HUDEP-2 (cell line): ENCODE data around the gene SELENOP.
A peak's percentile ranks its signal among the peaks of the same experiment; 100 is the strongest.
"Not testable (repeated sequence)": the region's sequence is repeated elsewhere in the genome, so short reads cannot be mapped to it uniquely, and the experiment has no call there.

ENCODE experiments used
- DNase-seq, 76 experiments: peaks; one replicate each; lab custom pipeline; 2025; ENCODE audit not compliant: unreplicated experiment in 76 of 76; lab: John Stamatoyannopoulos, UW

SELENOP gene

GRCh38 chr5:42811591-42812446, at the start of gene SELENOP:
Gene SELENOP (minus strand): TSS chr5:42811892. CDS start chr5:42808353, 3,539 bp downstream.
- peak in 1 of 76 experiments; percentile 4 for DNase-seq

GRCh38 chr5:42858687-42859086, 47.0 kb upstream of the SELENOP start:
- no peak for DNase-seq

GRCh38 chr5:42858031-42858643, 46.4 kb upstream of the SELENOP start:
- DNase-seq = no peak

GRCh38 chr5:42855811-42856210, 44.1 kb upstream of the SELENOP start:
- no peak for DNase-seq

GRCh38 chr5:42855386-42855785, 43.7 kb upstream of the SELENOP start:
- DNase-seq = no peak

GRCh38 chr5:42854795-42855194, 43.1 kb upstream of the SELENOP start:
- no peak for DNase-seq

GRCh38 chr5:42852826-42853225, 41.1 kb upstream of the SELENOP start:
- no peak for DNase-seq

GRCh38 chr5:42851481-42851880, 39.8 kb upstream of the SELENOP start:
- DNase-seq = no peak

GRCh38 chr5:42848545-42848944, 36.9 kb upstream of the SELENOP start:
- no peak for DNase-seq

- DNase-seq = not testable (repeated sequence)
Observed at GRCh38 chr5:42844408-42844807, 32.7 kb upstream of the SELENOP start.

- no peak for DNase-seq
Observed at GRCh38 chr5:42843675-42844292, 32.1 kb upstream of the SELENOP start.

GRCh38 chr5:42842921-42843641, 31.4 kb upstream of the SELENOP start:
- DNase-seq = no peak

GRCh38 chr5:42840842-42841567, 29.3 kb upstream of the SELENOP start:
- DNase-seq = peak in 8 of 76 experiments; percentile 5 to 55 (median 29)

- DNase-seq = peak in 71 of 76 experiments; percentile 7 to 84 (median 53)
Observed at GRCh38 chr5:42840269-42840668, 28.6 kb upstream of the SELENOP start.

- DNase-seq = no peak
Observed at GRCh38 chr5:42839196-42839595, 27.5 kb upstream of the SELENOP start.

- DNase-seq = no peak
Observed at GRCh38 chr5:42837601-42838000, 25.9 kb upstream of the SELENOP start.

GRCh38 chr5:42836070-42836769, 24.5 kb upstream of the SELENOP start:
- DNase-seq = no peak

GRCh38 chr5:42832060-42832459, 20.4 kb upstream of the SELENOP start:
- DNase-seq = no peak

- DNase-seq = peak in 1 of 76 experiments; percentile 3
Observed at GRCh38 chr5:42830924-42831323, 19.2 kb upstream of the SELENOP start.

GRCh38 chr5:42828671-42829070, 17.0 kb upstream of the SELENOP start:
- DNase-seq = no peak
